GM19240 (cell line): ENCODE data around the gene KCNAB1.
"Not testable (repeated sequence)": the region's sequence is repeated elsewhere in the genome, so short reads cannot be mapped to it uniquely, and the experiment has no call there.

ENCODE experiments used
- DNase-seq: peaks from one replicate; pipeline ENCODE4 v3.0.0; 2011; ENCODE audit warnings: low spot score; ENCODE audit not compliant: insufficient read length

Gene KCNAB1

GRCh38 chr3:156120528-156121251 is at the start of gene KCNAB1:
KCNAB1 (plus strand) TSS chr3:156120578.
- DNase-seq: no peak

DNA sequence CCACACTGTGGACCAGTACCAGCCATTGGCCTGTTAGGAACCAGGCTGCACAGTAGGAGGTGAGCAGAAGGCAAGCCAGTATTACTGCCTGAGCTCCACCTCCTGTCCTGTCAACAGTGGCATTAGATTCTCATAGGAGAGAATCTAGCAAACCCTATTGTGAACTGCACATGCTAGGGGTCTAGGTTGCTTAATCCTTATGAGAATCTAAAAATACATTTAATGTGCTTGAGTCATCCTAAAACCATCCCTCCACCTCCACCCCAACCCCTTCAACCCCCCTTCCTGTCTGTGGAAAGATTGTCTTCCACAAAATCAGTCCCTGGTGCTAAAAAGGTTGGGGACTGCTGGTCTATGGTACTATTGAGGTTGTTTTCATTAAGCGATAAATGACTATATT is 49.3 kb upstream of the KCNAB1 start:
- DNase-seq: no peak

DNA sequence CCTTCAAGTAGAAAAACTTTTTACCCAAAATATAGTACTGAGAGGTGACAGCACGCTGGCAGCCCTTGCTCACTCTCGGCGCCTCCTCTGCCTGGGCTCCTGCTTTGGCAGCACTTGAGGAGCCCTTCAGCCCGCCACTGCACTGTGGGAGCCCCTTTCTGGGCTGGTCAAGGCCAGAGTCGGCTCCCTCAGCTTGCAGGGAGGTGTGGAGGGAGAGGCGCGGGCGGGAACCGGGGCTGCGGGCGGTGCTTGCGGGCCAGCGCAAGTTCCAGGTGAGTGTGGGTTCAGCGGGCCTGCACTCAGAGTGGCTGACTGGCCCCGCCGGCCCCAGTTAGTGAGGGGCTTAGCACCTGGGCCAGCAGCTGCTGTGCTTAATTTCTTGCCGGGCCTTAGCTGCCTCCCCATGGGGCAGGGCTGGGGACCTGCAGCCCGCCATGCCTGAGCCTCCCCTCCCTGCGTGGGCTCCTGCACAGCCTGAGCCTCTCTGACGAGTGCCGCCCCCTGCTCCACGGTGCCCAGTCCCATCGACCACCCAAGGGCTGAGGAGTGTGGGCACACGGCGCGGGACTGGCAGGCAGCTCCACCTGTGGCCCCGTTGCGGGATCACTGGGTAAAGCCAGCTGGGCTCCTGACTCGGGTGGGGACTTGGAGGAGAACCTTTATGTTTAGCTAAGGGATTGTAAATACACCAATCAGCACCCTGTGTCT is 47.3 kb upstream of the KCNAB1 start:
- not testable (repeated sequence) for DNase-seq

GRCh38 chr3:156090126-156090525 is 30.3 kb upstream of the KCNAB1 start:
- no peak for DNase-seq

- DNase-seq: no peak
These were observed 26.4 kb upstream of the KCNAB1 start for GRCh38 chr3:156093964-156094363.

DNA sequence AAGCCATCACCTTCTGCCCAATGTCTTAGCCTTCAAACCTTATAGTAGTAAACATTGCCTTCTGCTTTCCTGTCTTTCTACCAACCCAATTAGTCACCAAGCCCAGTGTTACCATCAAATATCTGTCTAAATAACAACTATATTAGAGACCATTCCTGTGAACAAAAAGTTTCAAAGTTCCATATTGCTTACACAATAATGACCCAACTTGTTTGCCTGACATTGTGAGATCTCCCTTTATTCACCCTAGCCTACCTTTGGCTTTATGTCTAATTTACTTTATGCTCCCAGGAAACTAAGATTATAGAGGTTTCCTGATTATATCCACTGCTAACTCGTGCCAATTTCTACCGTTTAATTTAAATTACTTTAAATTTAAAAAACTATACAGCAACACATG is 26.0 kb upstream of the KCNAB1 start:
- DNase-seq: no peak

DNA sequence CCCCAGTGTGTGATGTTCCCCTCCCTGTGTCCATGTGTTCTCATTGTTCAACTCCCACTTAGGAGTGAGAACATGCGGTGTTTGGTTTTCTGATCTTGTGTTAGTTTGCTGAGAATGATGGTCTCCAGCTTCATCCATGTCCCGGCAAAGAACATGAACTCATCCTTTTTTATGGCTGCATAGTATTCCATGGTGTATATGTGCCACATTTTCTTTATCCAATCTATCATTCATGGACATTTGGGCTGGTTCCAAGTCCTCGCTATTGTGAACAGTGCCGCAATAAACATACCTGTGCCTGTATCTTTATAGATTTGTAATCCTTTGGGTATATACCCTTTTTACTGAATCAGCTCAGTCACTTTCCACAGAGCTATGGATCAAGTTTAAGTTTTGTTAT is 24.7 kb upstream of the KCNAB1 start:
- DNase-seq: not testable (repeated sequence)

DNA sequence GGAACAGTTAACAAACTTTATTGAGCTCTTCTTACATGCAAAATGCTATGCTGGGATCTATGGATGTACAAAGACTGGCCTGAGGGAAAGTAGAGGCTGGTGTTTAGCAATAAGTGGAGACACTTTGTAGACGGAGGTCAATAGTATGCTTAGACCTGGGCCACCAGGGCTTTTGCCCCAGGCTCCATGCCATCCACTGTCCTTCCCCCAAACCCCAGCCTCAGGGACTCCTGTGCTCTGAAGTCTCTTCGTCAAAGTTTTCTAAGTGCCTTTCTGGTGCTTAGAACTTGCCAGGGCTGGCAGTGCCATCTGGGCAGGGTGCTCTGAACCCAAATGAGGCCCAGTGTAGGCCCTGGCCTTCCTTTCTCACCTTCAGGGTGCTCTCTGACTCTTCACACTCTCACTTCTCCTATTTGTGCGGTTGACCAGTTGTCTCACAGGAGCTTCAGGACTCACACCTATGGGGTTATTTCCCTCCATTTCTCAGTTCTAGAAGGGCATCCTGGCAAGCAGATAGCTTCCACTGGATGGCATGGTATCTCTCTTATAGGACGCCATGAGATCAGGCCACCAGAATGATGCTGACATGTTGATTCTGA is 21.8 kb upstream of the KCNAB1 start:
- DNase-seq: no peak

DNA sequence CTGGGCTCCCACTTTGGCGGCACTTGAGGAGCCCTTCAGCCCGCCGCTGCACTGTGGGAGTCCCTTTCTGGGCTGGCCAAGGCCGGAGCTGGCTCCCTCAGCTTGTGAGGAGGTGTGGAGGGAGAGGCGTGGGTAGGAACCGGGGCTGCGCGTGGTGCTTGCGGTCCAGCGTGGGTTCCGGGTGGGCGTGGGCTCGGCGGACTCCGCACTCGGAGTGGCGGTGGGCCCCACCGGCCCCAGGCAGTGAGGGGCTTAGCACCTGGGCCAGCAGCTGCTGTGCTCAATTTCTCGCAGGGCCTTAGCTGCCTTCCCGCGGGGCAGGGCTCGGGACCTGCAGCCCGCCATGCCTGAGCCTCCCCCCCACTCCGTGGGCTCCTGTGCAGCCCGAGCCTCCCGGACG is 21.0 kb upstream of the KCNAB1 start:
- not testable (repeated sequence) for DNase-seq

- DNase-seq: not testable (repeated sequence)
These were observed 20.4 kb upstream of the KCNAB1 start for GRCh38 chr3:156099984-156100383.

- DNase-seq: no peak
These were observed 18.0 kb upstream of the KCNAB1 start for GRCh38 chr3:156102267-156102931.

GRCh38 chr3:156106721-156107373 is 13.5 kb upstream of the KCNAB1 start:
- no peak for DNase-seq

GRCh38 chr3:156107504-156107903 is 12.9 kb upstream of the KCNAB1 start:
- no peak for DNase-seq

- DNase-seq: no peak
These were observed 11.8 kb upstream of the KCNAB1 start for GRCh38 chr3:156108616-156109015.

DNA sequence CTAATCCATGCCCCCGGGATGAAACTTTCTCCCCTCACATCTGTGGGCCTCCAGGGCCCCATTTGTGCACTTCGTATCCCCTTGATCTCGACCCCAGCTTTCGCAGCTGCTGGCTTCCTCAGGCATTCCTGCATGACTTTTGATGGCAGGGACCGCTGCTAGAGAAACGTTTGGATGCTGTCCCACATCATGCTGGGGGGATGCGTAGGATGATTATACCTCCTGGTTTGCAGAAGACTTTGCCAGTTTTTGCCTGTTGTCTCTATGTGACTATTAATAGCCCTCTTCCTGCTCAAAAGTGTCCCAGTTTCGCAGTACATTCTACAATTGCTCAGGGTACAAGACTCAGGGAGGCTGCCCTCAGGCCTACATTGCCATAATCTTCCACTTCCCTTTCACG is 10.4 kb upstream of the KCNAB1 start:
- no peak for DNase-seq

DNA sequence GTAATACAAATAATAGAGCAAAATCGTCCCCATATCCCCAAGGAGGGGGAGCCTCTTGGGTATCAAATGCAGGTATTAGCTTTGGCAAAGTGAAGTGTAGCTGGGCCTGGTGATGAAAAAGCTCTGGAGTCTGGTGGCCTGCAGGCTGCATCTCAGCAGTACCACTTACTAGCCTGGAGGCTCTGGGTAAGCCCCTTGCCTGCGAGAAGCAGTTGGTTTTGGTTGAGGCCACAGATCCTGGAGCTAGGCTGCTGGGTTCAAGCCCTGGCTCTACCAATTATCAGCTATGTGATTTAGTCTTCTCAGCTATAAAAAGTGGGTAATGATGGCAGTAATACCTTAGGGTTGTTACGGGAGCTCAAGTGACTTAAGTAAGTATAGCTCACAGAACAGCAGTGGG is 6.1 kb downstream of the KCNAB1 start:
- no peak for DNase-seq

GRCh38 chr3:156131241-156131640 is 10.9 kb downstream of the KCNAB1 start:
- no peak for DNase-seq

GRCh38 chr3:156131799-156132198 is 11.4 kb downstream of the KCNAB1 start:
- DNase-seq: no peak

DNA sequence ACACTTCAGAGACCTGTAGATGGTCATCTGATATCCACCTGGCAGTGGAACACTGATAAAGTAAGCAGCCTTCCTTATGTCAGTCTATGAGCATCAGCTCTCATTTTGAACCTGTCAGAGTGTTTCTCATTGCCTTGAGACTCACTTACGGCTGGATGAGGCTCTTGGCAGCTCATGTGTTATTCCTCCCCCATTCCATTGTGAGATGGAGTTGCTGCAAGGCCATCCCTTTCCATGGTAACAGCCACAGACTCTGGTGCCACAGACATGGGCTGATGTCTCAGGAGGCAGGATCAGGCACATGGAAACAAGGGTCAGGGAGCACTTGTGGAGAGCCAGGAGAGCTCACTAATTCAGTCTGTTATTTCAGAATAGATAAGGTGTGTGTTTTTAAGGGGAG is 11.9 kb downstream of the KCNAB1 start:
- DNase-seq: no peak

GRCh38 chr3:156133076-156133475 is 12.7 kb downstream of the KCNAB1 start:
- no peak for DNase-seq

- DNase-seq: no peak
These were observed 15.7 kb downstream of the KCNAB1 start for GRCh38 chr3:156135921-156136638.
